Right cardiac atrium (tissue), 5 donors: Measurements from ENCODE around the gene HLA-DRB1. TPM values are rescaled to one million over a fixed set of nuclear protein-coding genes. Genes with fewer than 3 reads are reported as not detected.
"Not testable (repeated sequence)": the region's sequence is repeated elsewhere in the genome, so short reads cannot be mapped to it uniquely, and the experiment has no call there.

Experiments
- ATAC-seq, 2 donors: fragments of 200-7000 bp; cut with Tn5 transposase; one replicate each; pipeline versions ENCODE4 v1.8.0 to v1.9.1; 2020; ENCODE audit warnings: moderate library complexity in 2 of 2, mild to moderate bottlenecking in 1 of 2
- DNase-seq, 3 donors: peaks; one replicate each; pipeline ENCODE4 v3.0.0-alpha.2; 2020
- H3K27ac ChIP-seq: one replicate; pipeline ENCODE4 v1.5.1; 2013; ENCODE audit warnings: mild to moderate bottlenecking, low read length, control low read depth, moderate library complexity
- H3K27me3 ChIP-seq: one replicate; pipeline ENCODE4 v1.6.1; 2013; ENCODE audit not compliant: control insufficient read depth, insufficient read depth
- H3K4me1 ChIP-seq: one replicate; pipeline ENCODE4 v1.6.1; 2013; ENCODE audit warnings: low read length; ENCODE audit not compliant: control insufficient read depth, insufficient read depth
- H3K4me3 ChIP-seq: one replicate; pipeline ENCODE4 v1.5.1; 2013; ENCODE audit warnings: low read length, control low read depth
- H3K9me3 ChIP-seq: one replicate; pipeline ENCODE4 v1.6.1; 2013; ENCODE audit warnings: low read length; ENCODE audit not compliant: control insufficient read depth
- WGBS: extraction: QIAGEN DNeasy Blood & Tissue Kit; methylation state at CpG from one replicate; pipeline ENCODE4 v1.1.7; 2013; 5-methylcytosine and 5-hydroxymethylcytosine counted together
- intact Hi-C, 4 donors: fragments of 100-400 bp; cut with DNase I; formaldehyde crosslinking; loops; one replicate each; pipeline versions ENCODE4 v1.11.0 to v1.14.0; 2022 to 2023
- long read RNA-seq, 4 donors: library from polyadenylated mRNA; unstranded; transcript quantifications; one replicate each; pipeline ENCODE4 v2.0.0, GENCODE V29; 2020 to 2021
- polyA plus RNA-seq: library from polyadenylated mRNA; stranded (reverse); fragments of 200-250 nt; gene quantifications from one replicate; pipeline ENCODE4 v1.2.3, GENCODE V29; 2013
- total RNA-seq, 4 donors: library from RNA; stranded (reverse); fragmentation: NEBNext Ultra II Directional; extraction: Animal tissue kit (Norgen Biotek cat#: 25700); gene quantifications; one replicate each; pipeline ENCODE4 v1.2.1, GENCODE V29; 2021
- donor health status: healthy with polysubstance abuse.
- donor health status: DM: no; HTN: yes; CAD: no.
- donor health status: DM: no; HTN: no; CAD: no.
- donor health status: DM: no; HTN: yes; CAD: no; lungs with severe emphysema.
- donor health status: DM: yes; HTN: yes; CAD: no.

HLA-DRB1 gene
- total RNA-seq: 100 to 1,000 TPM in 2 of 4 donors, 10 to 100 TPM in 2; 33.7 to 153 (median 104) TPM
- polyA plus RNA-seq: 30.1 TPM
- long read RNA-seq, donor 1, transcript HLA-DRB1-201 (6 exons, 1,229 nt): major isoform, 103 of 143 reads
- long read RNA-seq, donor 1, partial matches to known transcripts: 37 of 143 reads
- long read RNA-seq, donor 1, other reads (novel, unspliced or antisense): 3 of 143 reads
- long read RNA-seq, donor 2, transcript HLA-DRB1-201 (6 exons, 1,229 nt): major isoform, 22 of 67 reads
- long read RNA-seq, donor 2, partial matches to known transcripts: 26 of 67 reads
- long read RNA-seq, donor 2, other reads (novel, unspliced or antisense): 19 of 67 reads
- long read RNA-seq, donor 3, transcript HLA-DRB1-201 (6 exons, 1,229 nt): major isoform, 64 of 95 reads
- long read RNA-seq, donor 3, partial matches to known transcripts: 3 of 95 reads
- long read RNA-seq, donor 3, other reads (novel, unspliced or antisense): 28 of 95 reads
- long read RNA-seq, donor 4, transcript HLA-DRB1-201 (6 exons, 1,229 nt): major isoform, 46 of 61 reads
- long read RNA-seq, donor 4, partial matches to known transcripts: 15 of 61 reads
- long read RNA-seq, donor 4, other reads (novel, unspliced or antisense): 0 of 61 reads

GRCh38 chr6:32589596-32590449, at the start of gene HLA-DRB1:
TSS of gene HLA-DRB1 (minus strand) at chr6:32589848. CDS start at chr6:32589742, 106 bp downstream.
- Histone ChIP-seq H3K4me1 (no peaks in the 10 kb centered on the region), H3K27ac (no peak within 1 kb of the TSS), H3K27me3 (no peaks in the 10 kb centered on the region), H3K4me3 (no peak within 1 kb of the TSS), H3K9me3 (no peaks in the 10 kb centered on the region)
- DNase-seq (peak; percentile 18 to 62 (median 20)), ATAC-seq (peak; percentile 96 to 97)
- WGBS: 16% methylated on average over 9 of the region's 9 CpGs
- intact Hi-C loops: no loop called here

GRCh38 chr6:32638532-32639219, 49.0 kb upstream of the HLA-DRB1 start:
- Histone ChIP-seq H3K27ac (no peak overlapping the region), H3K4me3 (no peak overlapping the region), H3K9me3 (no peaks in the 10 kb centered on the region), H3K4me1 (no peaks in the 10 kb centered on the region), H3K27me3 (no peaks in the 10 kb centered on the region)
- intact Hi-C loops: no loop called here
- no peak for ATAC-seq
- 71% methylated on average over 9 of the region's 9 CpGs for WGBS
- DNase-seq: no peak

GRCh38 chr6:32637883-32638282, 48.2 kb upstream of the HLA-DRB1 start:
- H3K9me3 ChIP-seq: no peaks in the 10 kb centered on the region
- 85% methylated on average over 3 of the region's 3 CpGs for WGBS
- ATAC-seq (no peak), DNase-seq (no peak)
- no peaks in the 10 kb centered on the region for H3K4me1 ChIP-seq
- H3K27ac ChIP-seq: no peak overlapping the region
- intact Hi-C loops: no loop called here
- H3K27me3 ChIP-seq: no peaks in the 10 kb centered on the region
- no peak overlapping the region for H3K4me3 ChIP-seq

GRCh38 chr6:32637219-32637880, 47.7 kb upstream of the HLA-DRB1 start, which contains the start of gene HLA-DQA1:
TSS of gene HLA-DQA1 (plus strand) at chr6:32637406. CDS start at chr6:32637459, 53 bp downstream.
- H3K27ac ChIP-seq: no peak within 1 kb of the TSS
- intact Hi-C loops: no loop called here
- peak; percentile 42 to 50 for ATAC-seq
- H3K4me3 ChIP-seq: peak within 1 kb of the TSS; percentile 4
- H3K27me3 ChIP-seq: no peaks in the 10 kb centered on the region
- 44% methylated on average over 7 of the region's 7 CpGs for WGBS
- H3K4me1 ChIP-seq: no peaks in the 10 kb centered on the region
- no peak for DNase-seq
- H3K9me3 ChIP-seq: no peaks in the 10 kb centered on the region

- Histone ChIP-seq H3K9me3 (no peaks in the 10 kb centered on the region), H3K4me1 (no peaks in the 10 kb centered on the region), H3K27me3 (no peaks in the 10 kb centered on the region), H3K4me3 (no peak overlapping the region), H3K27ac (no peak overlapping the region)
- intact Hi-C loops: no loop called here
- WGBS: 15% methylated on average over 2 of the region's 2 CpGs
- DNase-seq: no peak
- ATAC-seq: no peak
Measured at GRCh38 chr6:32635526-32636123, 46.0 kb upstream of the HLA-DRB1 start.

- intact Hi-C loops, H3K27me3 ChIP-seq, H3K27ac ChIP-seq, H3K4me1 ChIP-seq, H3K4me3 ChIP-seq, DNase-seq, H3K9me3 ChIP-seq, ATAC-seq: not testable (repeated sequence)
- 73% methylated on average over 2 of the region's 13 CpGs for WGBS
Measured at GRCh38 chr6:32629793-32630192, 40.1 kb upstream of the HLA-DRB1 start.

- peak; percentile 52 to 61 for ATAC-seq
- Histone ChIP-seq H3K27ac (no peak overlapping the region), H3K4me1 (no peaks in the 10 kb centered on the region), H3K9me3 (no peaks in the 10 kb centered on the region), H3K27me3 (no peaks in the 10 kb centered on the region), H3K4me3 (no peak overlapping the region)
- 23% methylated on average over 3 of the region's 3 CpGs for WGBS
- intact Hi-C loops: no loop called here
- DNase-seq: peak in 2 of 3 donors; percentile 39 to 58
Measured at GRCh38 chr6:32627831-32628230, 38.2 kb upstream of the HLA-DRB1 start.

GRCh38 chr6:32627249-32627648, 37.6 kb upstream of the HLA-DRB1 start:
- intact Hi-C loops: no loop called here
- DNase-seq: no peak
- Histone ChIP-seq H3K4me3 (no peak overlapping the region), H3K9me3 (no peaks in the 10 kb centered on the region), H3K27me3 (no peaks in the 10 kb centered on the region), H3K27ac (no peak overlapping the region), H3K4me1 (no peaks in the 10 kb centered on the region)
- ATAC-seq: no peak
- WGBS: 0% methylated on average over 1 of the region's 3 CpGs

GRCh38 chr6:32625137-32625536, 35.5 kb upstream of the HLA-DRB1 start:
- H3K9me3 ChIP-seq: no peaks in the 10 kb centered on the region
- intact Hi-C loops: no loop called here
- H3K4me3 ChIP-seq: no peak overlapping the region
- ATAC-seq: no peak
- H3K27ac ChIP-seq: no peak overlapping the region
- H3K4me1 ChIP-seq: no peaks in the 10 kb centered on the region
- no peaks in the 10 kb centered on the region for H3K27me3 ChIP-seq
- DNase-seq: no peak
- 20% methylated on average over 5 of the region's 5 CpGs for WGBS

- intact Hi-C loops: no loop called here
- H3K4me1 ChIP-seq: no peaks in the 10 kb centered on the region
- H3K27me3 ChIP-seq: no peaks in the 10 kb centered on the region
- DNase-seq: no peak
- no peak for ATAC-seq
- H3K27ac ChIP-seq: no peak overlapping the region
- no peak overlapping the region for H3K4me3 ChIP-seq
- H3K9me3 ChIP-seq: no peaks in the 10 kb centered on the region
- WGBS: 0% methylated on average over 1 of the region's 3 CpGs
Measured at GRCh38 chr6:32624565-32624964, 34.9 kb upstream of the HLA-DRB1 start.
